Measurements from ENCODE around the gene GNE.

- TF ChIP-seq, protein P1, sequence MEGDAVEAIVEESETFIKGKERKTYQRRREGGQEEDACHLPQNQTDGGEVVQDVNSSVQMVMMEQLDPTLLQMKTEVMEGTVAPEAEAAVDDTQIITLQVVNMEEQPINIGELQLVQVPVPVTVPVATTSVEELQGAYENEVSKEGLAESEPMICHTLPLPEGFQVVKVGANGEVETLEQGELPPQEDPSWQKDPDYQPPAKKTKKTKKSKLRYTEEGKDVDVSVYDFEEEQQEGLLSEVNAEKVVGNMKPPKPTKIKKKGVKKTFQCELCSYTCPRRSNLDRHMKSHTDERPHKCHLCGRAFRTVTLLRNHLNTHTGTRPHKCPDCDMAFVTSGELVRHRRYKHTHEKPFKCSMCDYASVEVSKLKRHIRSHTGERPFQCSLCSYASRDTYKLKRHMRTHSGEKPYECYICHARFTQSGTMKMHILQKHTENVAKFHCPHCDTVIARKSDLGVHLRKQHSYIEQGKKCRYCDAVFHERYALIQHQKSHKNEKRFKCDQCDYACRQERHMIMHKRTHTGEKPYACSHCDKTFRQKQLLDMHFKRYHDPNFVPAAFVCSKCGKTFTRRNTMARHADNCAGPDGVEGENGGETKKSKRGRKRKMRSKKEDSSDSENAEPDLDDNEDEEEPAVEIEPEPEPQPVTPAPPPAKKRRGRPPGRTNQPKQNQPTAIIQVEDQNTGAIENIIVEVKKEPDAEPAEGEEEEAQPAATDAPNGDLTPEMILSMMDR (IDR thresholded peaks at IDR 0.05) = no peak
- TF ChIP-seq POLR2A (IDR thresholded peaks at IDR 0.05) = no peak
Observed at GRCh38 chr9:36245906-36246305, 12.3 kb downstream of the GNE start.
